Activated naive CD4-positive, alpha-beta T cell treated with anti-CD3 and anti-CD28 coated beads for 36 hours (primary cell): ENCODE data around the gene DHX34. TPM values are rescaled to one million over a fixed set of nuclear protein-coding genes. Genes with fewer than 3 reads are reported as not detected.
"Not testable (repeated sequence)": the region's sequence is repeated elsewhere in the genome, so short reads cannot be mapped to it uniquely, and the experiment has no call there.

Experiments used
- CTCF ChIA-PET: fragments of 350-600 bp; sonication (Branson Sonifier 250); formaldehyde crosslinking; loops from one replicate; lab custom pipeline; 2021; ENCODE audit warnings: antibody characterized with exemption; lab: Charles Lee
- DNase-seq: peaks from one replicate; pipeline ENCODE4 v3.0.0-alpha.2; 2020
- H3K27ac Mint-ChIP-seq: one replicate; pipeline ENCODE4 v1.8.0; 2021; ENCODE audit warnings: mild to moderate bottlenecking, mixed read lengths
- H3K27me3 Mint-ChIP-seq: one replicate; pipeline ENCODE4 v1.8.0; 2021; ENCODE audit warnings: low read depth, mixed read lengths
- H3K36me3 Mint-ChIP-seq: one replicate; pipeline ENCODE4 v1.8.0; 2021; ENCODE audit warnings: low read depth, mixed read lengths
- H3K4me1 Mint-ChIP-seq: one replicate; pipeline ENCODE4 v1.8.0; 2021; ENCODE audit warnings: low read depth, mixed read lengths
- H3K4me3 Mint-ChIP-seq: one replicate; pipeline ENCODE4 v1.8.0; 2021; ENCODE audit warnings: mild to moderate bottlenecking, moderate library complexity, mixed read lengths
- H3K9me3 Mint-ChIP-seq: one replicate; pipeline ENCODE4 v1.8.0; 2021; ENCODE audit warnings: mixed read lengths
- intact Hi-C: fragments of 100-400 bp; cut with micrococcal nuclease; formaldehyde crosslinking; loops from one replicate; pipeline ENCODE4 v1.15.1; 2023
- total RNA-seq, 2 experiments: library from RNA; stranded (reverse); gene quantifications; one replicate each; pipeline ENCODE4 v1.2.3, GENCODE V29; 2021

Gene DHX34
- total RNA-seq, 2 experiments from 2014 or later: 11.2 to 11.6 TPM

DNA sequence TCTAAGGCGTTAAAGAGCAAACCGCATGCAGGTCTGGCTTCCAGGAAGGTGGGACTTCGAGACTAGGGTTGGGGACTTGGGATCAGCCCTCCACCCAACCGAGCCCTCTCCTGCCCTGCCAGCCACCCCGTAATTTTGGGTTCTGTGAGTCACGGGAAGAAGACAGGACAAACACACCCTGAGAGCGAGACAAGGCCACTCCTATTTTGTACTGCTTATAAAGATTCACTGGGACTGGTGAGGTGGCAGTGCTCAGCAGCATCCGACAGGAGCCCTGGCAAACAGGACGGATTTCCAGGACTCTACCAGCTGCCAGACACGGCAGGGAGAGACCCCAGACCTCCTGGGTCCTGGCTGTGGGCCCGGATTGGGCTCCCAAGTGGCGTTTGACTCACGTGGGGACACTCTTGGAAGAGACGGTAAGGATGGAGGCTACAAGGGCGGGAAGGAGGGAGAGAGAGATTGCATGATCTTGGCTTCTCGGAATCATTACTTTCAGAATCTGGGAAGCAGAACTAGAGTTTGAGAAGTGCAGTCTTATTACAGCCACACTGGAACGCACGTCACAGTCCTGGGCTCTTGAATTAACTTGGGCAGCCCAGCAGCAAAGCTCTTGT lies 17.1 kb upstream of the DHX34 start, which contains the start of gene C5AR2:
Gene C5AR2 (plus strand): TSS at position 245 of the 617 bp plus-strand sequence. CDS start 8,625 bp downstream, outside the sequence.
- no peaks in the 10 kb centered on the region for H3K36me3 Mint-ChIP-seq
- no peak within 1 kb of the TSS for H3K27ac Mint-ChIP-seq
- intact Hi-C loops: no loop called here
- H3K4me1 Mint-ChIP-seq: peaks cover 7% of the 10 kb centered on the region
- H3K9me3 Mint-ChIP-seq: no peaks in the 10 kb centered on the region
- no peak for DNase-seq
- CTCF ChIA-PET: no interaction called here
- H3K27me3 Mint-ChIP-seq: no peaks in the 10 kb centered on the region
- H3K4me3 Mint-ChIP-seq: no peak within 1 kb of the TSS

DNA sequence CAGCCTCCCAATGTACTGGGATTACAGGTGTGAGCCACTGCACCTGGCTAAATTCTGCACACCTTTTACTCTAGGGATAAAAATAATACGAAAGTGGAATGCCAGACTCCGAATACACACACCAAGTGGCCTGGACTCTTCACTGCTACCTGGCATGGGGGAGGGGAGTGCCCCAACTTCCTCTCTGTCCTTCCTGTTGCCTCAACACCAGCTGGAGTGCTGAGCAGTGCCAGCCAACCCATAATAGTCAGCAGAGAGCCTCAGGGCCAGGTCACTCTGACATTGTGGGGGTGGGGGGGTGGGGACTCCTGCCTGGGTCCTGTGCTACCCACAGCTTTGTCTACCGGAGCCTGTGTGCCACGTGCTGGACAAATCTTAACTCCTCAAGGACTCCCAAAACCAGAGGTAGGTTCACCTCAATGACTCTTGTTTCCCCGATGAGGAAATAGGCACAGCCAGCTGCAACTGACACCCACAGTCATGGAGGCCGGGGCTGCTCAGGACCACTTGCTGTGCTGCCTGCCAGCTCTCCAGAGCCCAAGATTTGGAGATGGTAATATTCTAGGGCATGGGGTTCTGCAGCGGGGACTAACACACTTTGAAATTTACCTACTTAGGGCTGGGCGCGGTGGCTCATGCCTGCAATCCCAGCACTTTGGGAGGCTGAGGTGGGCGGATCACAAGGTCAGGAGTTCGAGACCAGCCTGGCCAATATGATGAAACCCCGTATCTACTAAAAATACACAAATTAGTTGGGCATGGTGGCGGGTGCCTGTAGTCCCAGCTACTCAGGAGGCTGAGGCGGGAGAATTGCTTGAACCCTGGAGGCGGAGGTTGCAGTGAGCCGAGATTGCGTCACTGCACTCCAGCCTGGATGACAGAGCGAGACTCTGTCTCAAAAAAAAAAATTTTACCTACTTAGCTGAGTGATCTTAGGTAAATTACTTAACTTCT lies 12.1 kb upstream of the DHX34 start:
- H3K4me1 Mint-ChIP-seq, H3K36me3 Mint-ChIP-seq, H3K9me3 Mint-ChIP-seq, H3K27ac Mint-ChIP-seq, H3K27me3 Mint-ChIP-seq, H3K4me3 Mint-ChIP-seq, intact Hi-C loops: not testable (repeated sequence)
- peak; percentile 32 for DNase-seq
- CTCF ChIA-PET: interaction anchor here (0.7 to 1.5 kb wide), 2 partner anchors 12 to 13 kb away, joined by 3 to 4 read pairs; partner anchors contain the start of gene DHX34

DNA sequence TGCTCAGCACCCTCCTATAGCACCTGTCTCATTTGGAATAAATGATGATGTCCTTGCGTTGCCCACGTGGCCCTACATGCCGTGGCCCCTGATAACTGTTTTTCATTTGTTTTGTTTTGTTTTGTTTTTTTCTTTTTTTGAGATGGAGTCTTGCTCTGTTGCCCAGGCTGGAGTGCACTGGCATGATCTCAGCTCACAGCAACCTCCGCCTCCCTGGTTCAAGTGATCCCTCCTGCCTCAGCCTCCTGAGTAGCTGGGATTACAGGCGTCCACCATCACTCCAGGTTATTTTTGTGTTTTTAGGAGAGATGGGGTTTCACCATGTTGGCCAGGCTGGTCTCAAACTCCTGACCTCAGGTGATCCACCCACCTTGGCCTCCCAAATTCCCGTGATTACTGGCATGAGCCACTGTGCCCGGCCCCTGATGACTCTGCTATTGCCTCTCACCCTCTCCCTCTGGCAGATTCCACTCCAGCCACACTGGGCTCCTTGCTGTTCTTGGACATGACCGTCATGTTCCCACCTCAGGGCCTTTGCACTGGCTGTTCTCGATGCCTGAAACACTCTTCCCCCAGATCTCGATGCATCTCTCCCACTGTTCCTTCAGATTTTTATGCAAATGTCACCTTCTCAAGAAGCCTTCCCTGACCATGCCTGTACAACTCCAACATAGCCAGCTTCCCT lies 9.8 kb upstream of the DHX34 start:
- H3K27me3 Mint-ChIP-seq: no peaks in the 10 kb centered on the region
- no peak overlapping the region for H3K27ac Mint-ChIP-seq
- H3K4me1 Mint-ChIP-seq: peaks cover 7% of the 10 kb centered on the region
- no peaks in the 10 kb centered on the region for H3K36me3 Mint-ChIP-seq
- DNase-seq: no peak
- CTCF ChIA-PET: interaction anchor here (0.6 to 1.3 kb wide), 2 partner anchors 43 to 1050 kb away, joined by 4 read pairs; no protein-coding TSS in a partner anchor
- H3K9me3 Mint-ChIP-seq: no peaks in the 10 kb centered on the region
- intact Hi-C loops: no loop called here
- H3K4me3 Mint-ChIP-seq: no peak overlapping the region

DNA sequence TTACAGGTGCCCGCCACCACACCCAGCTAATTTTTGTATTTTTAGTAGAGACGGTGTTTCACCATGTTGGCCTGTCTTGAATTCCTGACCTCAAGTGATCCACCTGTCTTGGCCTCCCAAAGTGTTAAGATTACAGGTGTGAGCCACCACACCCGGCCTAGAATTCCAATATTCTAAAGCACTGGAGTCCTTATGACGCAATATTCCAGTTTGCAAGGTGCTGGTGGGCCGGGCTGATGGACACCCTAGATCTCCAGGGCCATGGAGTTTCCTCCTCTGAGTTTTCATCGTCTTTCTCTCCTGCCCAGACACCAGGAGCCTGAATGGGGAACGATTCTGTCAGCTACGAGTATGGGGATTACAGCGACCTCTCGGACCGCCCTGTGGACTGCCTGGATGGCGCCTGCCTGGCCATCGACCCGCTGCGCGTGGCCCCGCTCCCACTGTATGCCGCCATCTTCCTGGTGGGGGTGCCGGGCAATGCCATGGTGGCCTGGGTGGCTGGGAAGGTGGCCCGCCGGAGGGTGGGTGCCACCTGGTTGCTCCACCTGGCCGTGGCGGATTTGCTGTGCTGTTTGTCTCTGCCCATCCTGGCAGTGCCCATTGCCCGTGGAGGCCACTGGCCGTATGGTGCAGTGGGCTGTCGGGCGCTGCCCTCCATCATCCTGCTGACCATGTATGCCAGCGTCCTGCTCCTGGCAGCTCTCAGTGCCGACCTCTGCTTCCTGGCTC lies 8.5 kb upstream of the DHX34 start:
- DNase-seq: no peak
- peaks cover 7% of the 10 kb centered on the region for H3K4me1 Mint-ChIP-seq
- H3K9me3 Mint-ChIP-seq: no peaks in the 10 kb centered on the region
- intact Hi-C loops: no loop called here
- H3K4me3 Mint-ChIP-seq: no peak overlapping the region
- H3K36me3 Mint-ChIP-seq: no peaks in the 10 kb centered on the region
- CTCF ChIA-PET: no interaction called here
- no peak overlapping the region for H3K27ac Mint-ChIP-seq
- H3K27me3 Mint-ChIP-seq: no peaks in the 10 kb centered on the region

DNA sequence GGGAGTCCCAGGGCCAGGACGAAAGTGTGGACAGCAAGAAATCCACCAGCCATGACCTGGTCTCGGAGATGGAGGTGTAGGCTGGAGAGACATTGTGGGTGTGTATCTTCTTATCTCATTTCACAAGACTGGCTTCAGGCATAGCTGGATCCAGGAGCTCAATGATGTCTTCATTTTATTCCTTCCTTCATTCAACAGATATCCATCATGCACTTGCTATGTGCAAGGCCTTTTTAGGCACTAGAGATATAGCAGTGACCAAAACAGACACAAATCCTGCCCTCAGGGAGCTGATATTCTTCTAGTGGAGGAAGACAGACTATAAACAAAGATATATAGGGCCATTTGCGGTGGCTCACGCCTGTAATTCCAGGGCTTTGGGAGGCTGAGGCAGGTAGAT lies 7.4 kb upstream of the DHX34 start:
- Mint-ChIP-seq H3K27me3 (no peaks in the 10 kb centered on the region), H3K4me3 (no peak overlapping the region), H3K36me3 (no peaks in the 10 kb centered on the region), H3K9me3 (no peaks in the 10 kb centered on the region), H3K4me1 (peaks cover under 1% of the 10 kb centered on the region), H3K27ac (no peak overlapping the region)
- CTCF ChIA-PET: no interaction called here
- intact Hi-C loops: no loop called here
- no peak for DNase-seq

DNA sequence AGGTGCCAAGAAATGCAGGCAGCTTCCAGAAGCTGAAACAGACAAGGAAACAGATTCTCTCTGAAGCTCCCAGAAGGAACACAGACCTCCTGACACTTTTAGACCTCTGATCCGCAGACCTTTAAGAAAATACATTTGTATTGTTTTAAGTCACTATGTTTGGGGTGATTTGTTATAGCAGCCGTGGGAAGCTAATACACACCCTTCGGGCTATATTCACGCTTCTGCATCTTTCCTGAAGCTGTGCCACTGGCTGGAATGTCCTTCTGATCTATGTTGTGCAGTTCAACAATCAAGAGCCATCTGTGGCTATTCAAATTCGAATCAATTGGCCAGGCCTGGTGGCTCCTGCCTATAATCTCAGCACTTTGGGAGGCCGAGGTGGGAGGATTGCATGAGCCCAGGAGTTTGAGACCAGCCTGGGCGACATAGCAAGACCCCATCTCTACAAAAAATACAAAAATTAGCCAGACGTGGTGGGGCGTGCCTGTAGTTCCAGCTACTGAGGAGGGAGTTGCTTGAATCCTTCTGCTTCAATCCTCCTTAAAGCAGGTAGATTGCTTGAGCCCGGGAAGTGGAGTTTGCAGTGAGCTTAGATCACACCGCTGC lies 5.8 kb upstream of the DHX34 start:
- DNase-seq: no peak
- Mint-ChIP-seq H3K9me3 (no peaks in the 10 kb centered on the region), H3K27ac (no peak overlapping the region), H3K4me3 (no peak overlapping the region), H3K36me3 (no peaks in the 10 kb centered on the region), H3K4me1 (no peaks in the 10 kb centered on the region), H3K27me3 (no peaks in the 10 kb centered on the region)
- intact Hi-C loops: no loop called here
- CTCF ChIA-PET: interaction anchor here (0.6 to 1.1 kb wide), 3 partner anchors 8 to 1327 kb away, joined by 3 to 4 read pairs (median 3); no protein-coding TSS in a partner anchor

DNA sequence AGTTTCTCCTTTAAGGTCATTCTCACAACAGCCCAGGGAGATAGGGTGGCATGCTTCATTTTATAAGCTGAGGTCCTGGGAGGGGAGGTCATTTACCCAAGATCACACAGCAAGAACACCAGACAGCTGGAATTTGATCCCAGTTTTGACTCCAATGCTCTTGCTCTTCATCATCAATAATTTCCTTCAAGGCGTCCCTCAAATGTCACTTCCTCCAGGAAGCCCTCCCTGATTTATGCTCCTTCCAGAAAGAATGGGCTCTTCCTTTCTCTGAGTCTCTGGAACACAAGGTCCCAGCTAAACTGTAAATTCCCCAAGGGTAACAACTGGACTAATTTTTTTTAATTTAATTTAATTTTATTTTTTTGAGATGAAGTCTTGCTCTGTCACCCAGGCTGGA lies 4.7 kb upstream of the DHX34 start:
- intact Hi-C loops: no loop called here
- Mint-ChIP-seq H3K9me3 (no peaks in the 10 kb centered on the region), H3K27me3 (no peaks in the 10 kb centered on the region), H3K4me1 (peaks cover 8% of the 10 kb centered on the region), H3K4me3 (no peak overlapping the region), H3K27ac (no peak overlapping the region), H3K36me3 (peaks cover 4% of the 10 kb centered on the region)
- CTCF ChIA-PET: interaction anchor here (0.6 to 1.1 kb wide), 4 partner anchors 9 to 249 kb away, joined by 3 to 5 read pairs (median 4); no protein-coding TSS in a partner anchor
- DNase-seq: no peak

DNA sequence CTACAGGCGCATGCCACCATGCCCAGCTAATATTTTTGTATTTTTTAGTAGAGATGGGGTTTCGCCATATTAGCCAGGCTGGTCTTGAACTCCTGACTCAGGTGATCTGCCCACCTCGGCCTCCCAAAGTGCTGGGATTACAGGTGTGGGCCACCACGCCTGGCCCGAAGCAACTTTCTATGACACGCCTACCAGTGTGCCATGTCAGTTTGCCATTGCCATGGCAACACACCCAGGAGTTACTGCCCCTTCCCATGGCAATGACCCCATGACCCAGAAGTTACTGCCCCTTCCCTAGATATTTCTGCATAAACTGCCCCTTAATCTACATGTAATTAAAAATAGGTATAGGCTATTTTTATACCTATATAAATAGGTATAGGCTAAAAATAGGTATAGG lies 3.1 kb upstream of the DHX34 start:
- Mint-ChIP-seq H3K36me3 (peaks cover 14% of the 10 kb centered on the region), H3K4me1 (peaks cover 22% of the 10 kb centered on the region)
- H3K4me3 Mint-ChIP-seq, H3K27ac Mint-ChIP-seq, H3K9me3 Mint-ChIP-seq, H3K27me3 Mint-ChIP-seq, intact Hi-C loops, DNase-seq: not testable (repeated sequence)
- CTCF ChIA-PET: interaction anchor here (0.6 kb wide), 1 partner anchor 66 kb away, joined by 3 read pairs; no protein-coding TSS in a partner anchor

DNA sequence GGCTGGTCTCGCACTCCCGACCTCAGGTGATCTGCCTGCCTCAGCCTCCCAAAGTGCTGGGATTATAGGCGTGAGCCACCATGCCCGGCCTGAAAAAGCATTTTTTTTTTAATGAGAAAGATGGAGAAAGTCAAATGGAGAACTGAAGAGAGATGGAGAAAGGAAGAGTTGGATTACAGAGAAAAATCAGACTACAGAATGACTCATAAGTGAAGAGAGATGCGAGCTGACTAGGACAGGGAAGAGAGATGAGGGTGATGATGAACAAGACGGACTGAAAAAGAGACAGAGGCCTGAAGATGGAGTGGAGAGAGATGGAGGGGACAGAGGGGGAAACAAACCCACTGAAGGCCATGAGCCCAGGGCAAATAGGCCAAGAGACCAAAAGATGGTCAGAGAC lies 1.5 kb downstream of the DHX34 start:
- H3K4me1 Mint-ChIP-seq: peaks cover 51% of the 10 kb centered on the region
- CTCF ChIA-PET: interaction anchor here (0.6 to 2.5 kb wide), 4 partner anchors 16 to 499 kb away, joined by 3 to 16 read pairs (median 4); no protein-coding TSS in a partner anchor

DNA sequence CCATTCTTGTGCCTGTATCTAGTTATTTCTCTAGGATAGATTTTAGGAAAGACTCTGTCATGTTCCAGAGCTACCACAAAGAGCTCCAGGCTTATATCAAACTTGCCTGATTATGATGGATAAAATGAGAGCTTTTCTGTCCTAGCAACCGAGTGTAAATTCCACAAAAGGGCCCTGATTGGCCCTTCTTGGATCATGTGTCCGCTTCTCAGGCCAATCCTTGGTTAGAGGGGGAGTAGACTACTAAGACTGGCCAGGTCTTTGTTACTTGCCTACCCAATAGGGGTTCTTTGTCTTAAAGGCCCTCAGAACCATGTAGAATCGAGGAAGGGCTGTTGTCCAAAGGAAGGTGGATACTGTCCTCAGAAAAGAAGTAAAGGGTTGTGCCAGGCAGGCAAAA lies 2.4 kb downstream of the DHX34 start:
- intact Hi-C loops: no loop called here
- Mint-ChIP-seq H3K4me1 (peaks cover 54% of the 10 kb centered on the region), H3K4me3 (peak overlapping the region; percentile 9), H3K36me3 (peaks cover 43% of the 10 kb centered on the region), H3K9me3 (no peaks in the 10 kb centered on the region), H3K27me3 (no peaks in the 10 kb centered on the region), H3K27ac (no peak overlapping the region)
- CTCF ChIA-PET: interaction anchor here (0.8 to 1.9 kb wide), 3 partner anchors 40 to 94 kb away, joined by 3 to 6 read pairs (median 3); no protein-coding TSS in a partner anchor
- DNase-seq: no peak

More for the DNA sequence above, 1.5 kb downstream of the DHX34 start:
- H3K36me3 Mint-ChIP-seq: peaks cover 36% of the 10 kb centered on the region
- intact Hi-C loops: no loop called here
- no peak for DNase-seq
- H3K4me3 Mint-ChIP-seq: peak overlapping the region; percentile 28
- H3K27me3 Mint-ChIP-seq: no peaks in the 10 kb centered on the region
- H3K9me3 Mint-ChIP-seq: no peaks in the 10 kb centered on the region
- peak overlapping the region; percentile 1 for H3K27ac Mint-ChIP-seq

DNA sequence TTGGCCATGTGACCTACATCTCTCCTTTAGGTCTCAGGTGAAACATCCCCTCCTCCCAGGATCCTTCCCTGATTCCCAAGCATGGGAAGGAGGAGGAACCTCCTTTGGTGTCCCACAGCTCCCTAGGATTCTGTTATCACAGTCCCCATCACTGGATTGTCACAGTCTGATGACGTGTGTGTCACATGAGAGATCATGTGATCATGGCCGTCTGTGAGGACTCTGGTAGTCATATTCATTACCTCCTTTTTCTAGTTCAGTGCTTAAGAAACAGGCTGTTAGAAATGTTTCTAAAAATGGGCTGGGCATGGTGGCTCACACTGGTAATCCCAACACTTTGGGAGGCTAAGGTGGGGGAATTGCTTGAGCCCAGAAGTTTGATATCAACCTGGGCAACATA lies 3.0 kb downstream of the DHX34 start:
- H3K4me1 Mint-ChIP-seq: peaks cover 54% of the 10 kb centered on the region
- no peaks in the 10 kb centered on the region for H3K27me3 Mint-ChIP-seq
- H3K36me3 Mint-ChIP-seq: peaks cover 46% of the 10 kb centered on the region
- no peaks in the 10 kb centered on the region for H3K9me3 Mint-ChIP-seq
- H3K27ac Mint-ChIP-seq: peak overlapping the region; percentile 8
- CTCF ChIA-PET: interaction anchor here (1.0 to 1.9 kb wide), 2 partner anchors 39 to 42 kb away, joined by 3 to 6 read pairs; no protein-coding TSS in a partner anchor
- intact Hi-C loops: no loop called here
- DNase-seq: no peak
- no peak overlapping the region for H3K4me3 Mint-ChIP-seq
